Measurements from ENCODE around the gene GALM. TPM values are rescaled to one million over a fixed set of nuclear protein-coding genes. Genes with fewer than 3 reads are reported as not detected.

Gene GALM
- total and polyA plus RNA-seq, 9 donors: 9.8 to 38.7 (median 12.3) TPM

DNA sequence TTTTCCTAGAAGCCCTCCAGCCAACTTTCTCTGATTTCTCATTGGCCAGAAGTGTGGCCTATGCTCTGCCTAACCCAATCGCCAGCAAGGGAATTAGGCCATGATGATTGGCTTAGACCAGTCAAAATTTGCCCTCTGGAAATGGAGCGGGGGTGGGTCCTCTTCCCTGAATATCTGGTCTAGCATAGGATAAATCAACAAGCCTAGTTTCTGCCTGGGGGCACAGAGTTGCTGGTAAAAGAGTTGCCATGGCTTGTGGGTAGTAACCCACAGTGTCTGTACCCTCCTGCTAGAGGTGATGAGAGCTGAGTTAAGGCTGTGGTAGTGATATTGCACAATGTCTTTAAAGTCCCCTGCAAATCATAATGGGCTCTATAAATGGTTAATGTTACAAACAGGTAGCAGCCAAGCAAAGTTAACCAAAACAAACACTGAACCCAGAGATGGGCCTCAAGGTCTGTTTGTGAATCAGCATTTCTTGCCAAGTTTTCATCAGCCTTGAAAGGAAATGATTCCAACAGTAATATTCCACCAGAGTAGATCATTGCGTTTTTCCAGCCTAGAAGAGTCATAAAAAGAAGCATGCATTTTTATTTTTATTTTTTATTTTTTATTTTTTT is 19.3 kb downstream of the GALM start:
- intact Hi-C loops (cut with DNase I): no loop called here
- no peak for DNase-seq
- 63 to 65% (median 64%) methylated on average over 3 of the region's 3 CpGs for WGBS, 3 donors
- peaks cover 6% of the 10 kb centered on the region for H3K4me1 ChIP-seq (ENCODE audit: insufficient read depth)
- peak overlapping the region; percentile 27 to 55 for H3K27ac ChIP-seq
- H3K27me3 ChIP-seq: no peaks in the 10 kb centered on the region
- H3K9me3 ChIP-seq: no peaks in the 10 kb centered on the region
- TF ChIP-seq, protein P1, sequence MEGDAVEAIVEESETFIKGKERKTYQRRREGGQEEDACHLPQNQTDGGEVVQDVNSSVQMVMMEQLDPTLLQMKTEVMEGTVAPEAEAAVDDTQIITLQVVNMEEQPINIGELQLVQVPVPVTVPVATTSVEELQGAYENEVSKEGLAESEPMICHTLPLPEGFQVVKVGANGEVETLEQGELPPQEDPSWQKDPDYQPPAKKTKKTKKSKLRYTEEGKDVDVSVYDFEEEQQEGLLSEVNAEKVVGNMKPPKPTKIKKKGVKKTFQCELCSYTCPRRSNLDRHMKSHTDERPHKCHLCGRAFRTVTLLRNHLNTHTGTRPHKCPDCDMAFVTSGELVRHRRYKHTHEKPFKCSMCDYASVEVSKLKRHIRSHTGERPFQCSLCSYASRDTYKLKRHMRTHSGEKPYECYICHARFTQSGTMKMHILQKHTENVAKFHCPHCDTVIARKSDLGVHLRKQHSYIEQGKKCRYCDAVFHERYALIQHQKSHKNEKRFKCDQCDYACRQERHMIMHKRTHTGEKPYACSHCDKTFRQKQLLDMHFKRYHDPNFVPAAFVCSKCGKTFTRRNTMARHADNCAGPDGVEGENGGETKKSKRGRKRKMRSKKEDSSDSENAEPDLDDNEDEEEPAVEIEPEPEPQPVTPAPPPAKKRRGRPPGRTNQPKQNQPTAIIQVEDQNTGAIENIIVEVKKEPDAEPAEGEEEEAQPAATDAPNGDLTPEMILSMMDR (IDR thresholded peaks at IDR 0.05): no peak
- TF ChIP-seq EP300 (IDR thresholded peaks at IDR 0.05) (no peak), POLR2A (IDR thresholded peaks at IDR 0.05) (no peak)
- no peaks in the 10 kb centered on the region for H3K36me3 ChIP-seq
- no peak overlapping the region for H3K4me3 ChIP-seq

DNA sequence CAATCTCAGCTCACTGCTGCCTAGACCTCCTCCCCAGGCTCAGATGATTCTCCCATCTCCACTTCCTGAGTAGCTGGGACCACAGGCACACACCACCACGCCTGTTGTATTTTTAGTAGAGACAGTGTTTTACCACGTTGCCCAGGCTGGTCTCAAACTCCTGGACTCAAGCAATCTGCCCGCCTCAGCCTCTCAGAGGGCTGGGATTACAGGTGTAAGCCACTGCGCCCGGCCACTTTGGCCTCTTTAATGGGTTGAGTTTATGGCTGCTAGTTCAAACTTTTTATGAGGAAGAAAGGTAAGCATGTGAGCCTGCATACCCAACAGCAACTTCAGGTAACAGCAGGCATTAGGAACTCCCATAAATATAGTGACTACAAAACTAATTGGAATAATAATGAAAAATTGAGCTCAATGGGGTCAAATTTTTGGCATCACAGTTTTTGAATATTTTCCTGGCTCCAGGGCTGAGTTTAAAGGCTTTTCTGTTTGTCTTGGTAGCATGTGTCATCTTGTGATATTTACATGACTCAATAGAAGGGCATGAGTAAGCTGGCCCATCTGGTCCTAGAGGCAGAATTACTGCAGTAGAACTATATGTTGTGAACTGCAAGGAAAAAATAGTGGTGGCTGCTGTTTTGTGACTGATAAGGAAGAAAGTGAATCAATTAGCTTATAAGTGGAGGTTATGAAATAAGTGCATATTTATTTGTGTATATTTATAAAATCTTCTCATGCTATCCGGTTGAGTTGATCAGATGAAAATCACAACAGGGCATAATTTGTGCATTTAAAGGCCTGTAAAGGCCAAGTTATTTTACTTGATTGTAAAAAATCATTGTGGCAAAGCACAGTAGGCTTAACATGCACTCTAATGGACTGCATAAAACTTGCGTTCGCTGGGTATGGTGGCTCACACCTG is 24.8 kb downstream of the GALM start:
- intact Hi-C loops (cut with DNase I): no loop called here
- Histone ChIP-seq H3K9me3 (no peaks in the 10 kb centered on the region), H3K36me3 (no peaks in the 10 kb centered on the region), H3K27me3 (no peaks in the 10 kb centered on the region), H3K4me1 (ENCODE audit: insufficient read depth) (no peaks in the 10 kb centered on the region), H3K4me3 (no peak overlapping the region), H3K27ac (no peak overlapping the region)
- WGBS, 3 donors: 89 to 94% (median 90%) methylated on average over 8 of the region's 8 CpGs
- TF ChIP-seq EP300 (IDR thresholded peaks at IDR 0.05) (no peak), POLR2A (IDR thresholded peaks at IDR 0.05) (no peak)
- TF ChIP-seq, protein P1 (IDR thresholded peaks at IDR 0.05): no peak
- DNase-seq: no peak

- H3K36me3 ChIP-seq: no peaks in the 10 kb centered on the region
- H3K27ac ChIP-seq: no peak overlapping the region
- intact Hi-C loops (cut with DNase I): no loop called here
- WGBS, 3 donors: 90 to 93% (median 91%) methylated on average over 2 of the region's 2 CpGs
- TF ChIP-seq EP300 (IDR thresholded peaks at IDR 0.05): no peak
- TF ChIP-seq, protein P1 (IDR thresholded peaks at IDR 0.05): no peak
- TF ChIP-seq POLR2A (IDR thresholded peaks at IDR 0.05): no peak
- no peaks in the 10 kb centered on the region for H3K9me3 ChIP-seq
- H3K27me3 ChIP-seq: no peaks in the 10 kb centered on the region
- no peak for DNase-seq
- H3K4me3 ChIP-seq: no peak overlapping the region
- H3K4me1 ChIP-seq (ENCODE audit: insufficient read depth): no peaks in the 10 kb centered on the region
Observed at GRCh38 chr2:38691994-38692393, 26.1 kb downstream of the GALM start.

DNA sequence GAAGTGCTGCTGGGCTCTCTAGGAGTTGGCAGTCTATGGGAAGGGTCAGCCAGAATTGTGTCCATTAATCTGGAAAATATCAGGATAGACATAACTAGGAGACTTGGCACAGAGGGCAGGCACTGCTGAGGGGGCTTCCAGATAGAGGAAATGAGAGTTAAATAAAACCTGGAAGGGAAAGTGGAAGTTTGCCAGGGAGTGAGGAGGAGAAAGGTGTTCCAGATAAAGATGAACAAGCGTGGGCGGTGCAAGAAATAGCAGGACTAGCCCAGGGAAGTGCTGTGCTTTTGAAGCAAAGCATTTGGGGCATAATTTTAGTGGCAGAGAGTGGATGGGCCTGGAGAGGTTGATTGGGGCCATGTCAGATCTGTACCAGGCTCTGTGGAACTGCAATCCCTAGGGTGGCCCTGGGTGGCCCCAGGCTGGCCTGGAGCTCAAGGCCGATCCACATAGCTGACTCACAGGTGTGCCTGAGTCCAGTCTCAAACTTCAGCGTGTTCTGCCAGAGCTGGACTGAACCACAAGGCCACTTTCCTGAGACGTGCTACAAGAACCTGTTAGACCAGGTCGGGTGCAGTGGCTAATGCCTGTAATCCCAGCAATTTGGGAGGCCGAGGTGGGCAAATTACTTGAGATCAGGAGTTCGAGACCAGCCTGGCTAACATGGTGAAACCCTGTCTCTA is 26.9 kb downstream of the GALM start:
- no peak for DNase-seq
- TF ChIP-seq EP300 (IDR thresholded peaks at IDR 0.05) (no peak), POLR2A (IDR thresholded peaks at IDR 0.05) (no peak)
- TF ChIP-seq, protein P1 (IDR thresholded peaks at IDR 0.05): no peak
- WGBS, 3 donors: 80 to 84% (median 82%) methylated on average over 8 of the region's 8 CpGs
- H3K27me3 ChIP-seq: no peaks in the 10 kb centered on the region
- intact Hi-C loops (cut with DNase I): no loop called here
- no peaks in the 10 kb centered on the region for H3K4me1 ChIP-seq (ENCODE audit: insufficient read depth)
- H3K27ac ChIP-seq: no peak overlapping the region
- no peaks in the 10 kb centered on the region for H3K36me3 ChIP-seq
- no peak overlapping the region for H3K4me3 ChIP-seq
- no peaks in the 10 kb centered on the region for H3K9me3 ChIP-seq
